GM18502 (cell line): ENCODE results near the gene ATP13A3.

Experiments
- ATAC-seq: cut with Tn5 transposase; IDR thresholded peaks from one replicate; pipeline ENCODE4 v1.9.1; 2021; ENCODE audit warnings: mild to moderate bottlenecking; ENCODE audit not compliant: unreplicated experiment, poor library complexity

ATP13A3 gene

DNA sequence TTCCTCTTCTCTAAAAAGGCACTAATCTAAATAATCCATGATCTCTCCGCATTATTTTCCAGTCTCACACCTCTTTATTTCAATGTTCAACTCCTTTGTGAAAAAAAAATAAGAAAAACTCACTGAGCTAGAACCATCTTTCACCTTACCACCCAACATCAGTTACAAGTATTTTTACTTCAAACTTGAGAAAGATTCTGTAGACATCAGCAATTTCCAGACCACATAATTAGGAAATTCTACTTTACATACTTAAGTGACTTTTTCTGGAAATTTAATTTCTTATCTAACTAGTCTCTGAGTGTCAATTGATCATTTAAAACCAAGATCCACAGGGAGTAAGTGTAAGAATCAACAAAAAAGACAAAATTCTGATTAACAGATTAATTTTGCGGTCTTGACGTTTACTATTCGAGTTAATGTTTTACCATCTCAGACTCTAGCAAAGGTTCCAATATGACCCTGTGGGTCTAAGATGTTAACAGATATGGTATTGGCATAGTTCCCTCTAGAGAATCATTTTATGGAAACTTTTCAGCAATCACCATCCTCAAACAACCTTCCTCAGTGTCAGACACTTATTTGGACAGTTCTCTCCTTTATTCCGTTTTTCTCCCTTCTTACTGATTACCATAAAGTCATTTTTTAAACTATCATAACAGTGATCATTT is 5.1 kb downstream of the ATP13A3 start:
- no peak for ATAC-seq

DNA sequence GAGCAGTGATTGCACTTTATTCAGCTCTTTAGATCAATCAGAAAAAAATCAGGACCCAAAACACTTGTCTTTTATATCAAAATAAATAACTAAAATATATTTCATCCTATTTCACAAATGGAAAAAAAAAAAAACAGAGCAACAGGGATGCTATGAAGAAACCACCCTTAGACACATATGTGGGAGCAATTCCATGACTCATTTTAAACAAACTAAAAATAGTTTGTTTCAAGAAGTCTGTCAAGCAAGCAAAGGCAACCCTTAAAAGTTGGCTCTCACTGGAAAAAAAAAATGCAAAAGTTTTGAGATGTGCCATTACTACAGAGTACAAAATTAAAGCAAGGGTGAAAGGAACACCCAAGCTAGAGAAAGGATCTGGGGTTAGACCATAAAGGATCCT is 5.7 kb downstream of the ATP13A3 start:
- ATAC-seq: no peak

DNA sequence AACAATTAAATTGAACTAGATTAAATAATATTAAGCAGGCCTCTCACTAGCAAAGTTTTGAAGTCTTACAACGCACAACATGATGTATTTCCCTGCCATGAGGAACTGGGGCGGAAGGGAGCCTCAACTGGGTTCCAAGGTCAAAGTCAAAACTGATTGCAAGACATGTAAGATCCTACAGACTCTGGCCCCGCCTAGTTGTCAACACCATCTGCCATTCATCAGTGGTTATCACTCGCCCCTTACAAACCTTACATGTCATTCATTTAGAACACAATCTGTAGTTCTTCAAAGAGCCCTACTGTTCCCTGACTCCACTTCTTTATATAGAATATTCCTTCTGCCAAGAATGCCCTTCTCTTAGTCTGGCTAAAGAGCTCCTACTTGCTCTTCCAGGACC is 10.0 kb downstream of the ATP13A3 start:
- ATAC-seq: no peak

DNA sequence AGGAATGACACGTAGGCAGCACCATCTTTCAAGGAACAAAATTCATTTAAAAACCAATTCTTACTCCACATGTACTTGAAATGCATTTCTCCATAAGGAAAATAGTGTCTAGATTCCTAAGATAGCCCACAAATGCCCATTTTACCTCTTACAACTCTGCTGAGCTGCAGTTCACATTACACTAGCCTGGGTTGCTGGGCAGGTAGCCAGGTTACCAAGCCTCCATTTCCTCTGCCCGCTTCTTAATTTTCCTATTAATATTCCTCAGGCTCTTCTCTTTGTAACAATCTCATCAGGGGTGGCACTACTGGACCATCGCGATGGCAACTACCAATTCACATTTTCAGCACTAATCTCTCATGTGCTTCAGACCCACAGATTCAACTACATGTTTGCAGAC is 10.8 kb downstream of the ATP13A3 start:
- ATAC-seq: no peak

DNA sequence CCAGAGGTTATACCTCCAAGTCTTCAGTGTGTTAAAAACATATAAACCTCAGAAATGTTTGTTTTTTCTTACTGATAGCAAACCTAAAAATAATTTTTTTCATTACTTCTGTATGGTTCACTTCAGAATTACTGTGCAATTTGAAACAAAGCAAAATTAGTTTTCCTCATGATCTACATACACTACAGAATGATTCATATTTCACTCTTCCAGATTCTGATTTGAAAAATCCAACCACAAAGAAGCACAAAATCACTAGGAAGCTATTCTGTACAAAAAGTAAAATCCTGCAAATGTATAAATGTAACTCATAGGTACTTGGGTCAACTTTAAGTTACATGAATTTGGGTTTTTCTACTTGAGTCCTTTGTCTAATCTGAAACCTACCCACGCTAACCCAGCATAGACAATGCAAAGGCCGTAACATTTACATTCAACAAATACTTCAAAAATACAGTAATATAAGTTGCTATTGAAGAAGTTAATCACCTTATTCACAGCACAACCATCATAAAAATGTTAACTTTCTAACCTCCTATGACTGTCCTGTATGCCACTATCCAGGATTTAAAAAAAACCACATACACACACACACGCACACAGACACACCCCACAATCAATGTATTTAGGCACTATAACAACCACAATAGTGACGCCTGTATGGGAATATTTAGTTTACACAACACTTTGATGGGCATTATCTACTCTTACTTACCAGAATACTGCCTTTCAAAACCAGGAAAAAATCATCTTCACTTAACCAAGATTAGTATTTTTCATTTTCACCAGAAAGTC is 11.5 kb downstream of the ATP13A3 start:
- ATAC-seq: no peak

DNA sequence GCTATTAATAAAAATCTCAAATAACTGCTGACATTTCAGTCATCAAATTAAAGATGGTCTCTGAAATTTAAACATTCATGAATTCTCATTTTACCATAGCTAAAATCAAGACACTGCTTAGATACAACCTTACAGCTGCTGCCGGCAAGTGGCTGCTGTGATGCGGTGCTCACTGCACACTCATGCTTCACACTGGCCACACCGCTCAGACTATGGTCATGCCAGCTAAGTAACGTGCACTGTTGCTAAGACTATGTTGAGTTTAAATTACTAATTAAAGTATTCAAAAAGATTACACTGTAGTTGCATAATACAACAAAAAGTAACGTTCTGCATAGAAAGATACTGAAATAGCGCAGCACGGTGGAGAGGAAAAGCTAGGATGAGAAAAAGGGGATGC is 12.1 kb downstream of the ATP13A3 start:
- ATAC-seq: no peak

DNA sequence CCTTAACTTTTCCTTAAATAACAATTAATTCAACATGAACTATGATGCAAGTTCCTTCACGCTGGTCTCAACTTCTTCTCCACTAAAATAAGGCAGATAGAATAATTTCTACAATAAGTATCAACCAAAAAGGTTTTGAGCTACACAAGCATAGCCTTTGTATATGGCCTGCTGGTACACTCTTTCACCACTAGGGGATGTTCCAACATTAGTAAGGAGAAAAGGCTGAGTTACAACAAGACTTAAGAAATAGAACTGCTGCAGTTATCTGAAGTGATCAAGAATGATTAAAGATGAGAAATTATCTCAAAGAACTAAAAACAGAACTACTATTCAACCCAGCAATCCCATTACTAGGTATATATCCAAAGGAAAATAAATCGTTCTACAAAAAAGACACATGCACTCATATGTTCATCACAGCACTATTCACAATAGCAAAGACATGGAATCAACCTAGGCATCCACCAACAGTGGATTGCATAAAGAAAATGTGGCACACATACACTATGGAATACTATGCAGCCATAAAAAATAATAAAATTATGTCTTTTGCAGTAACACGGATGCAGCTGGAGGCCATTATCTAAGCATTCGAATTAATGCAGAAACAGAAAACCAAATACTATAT is 14.4 kb downstream of the ATP13A3 start:
- peak; percentile 82 for ATAC-seq

DNA sequence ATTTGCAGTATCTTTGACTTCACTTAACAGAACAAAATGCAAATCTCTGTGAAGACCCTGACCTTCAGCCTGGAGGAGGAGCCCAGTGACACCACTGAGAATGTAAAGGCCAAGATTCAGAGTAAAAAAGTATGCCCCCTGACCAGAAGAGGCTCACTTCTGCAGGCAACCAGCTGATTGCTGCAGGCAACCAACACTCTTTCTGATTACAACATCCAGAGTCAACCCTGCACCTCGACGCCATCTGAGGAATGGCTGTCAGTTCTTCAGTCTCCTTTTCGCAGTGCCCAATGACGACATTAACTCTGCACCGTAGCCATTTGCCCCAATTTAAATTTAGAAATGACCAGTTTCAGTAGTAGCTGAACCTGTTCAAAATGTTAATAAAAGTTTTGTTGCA is 14.9 kb downstream of the ATP13A3 start:
- peak; percentile 12 for ATAC-seq

DNA sequence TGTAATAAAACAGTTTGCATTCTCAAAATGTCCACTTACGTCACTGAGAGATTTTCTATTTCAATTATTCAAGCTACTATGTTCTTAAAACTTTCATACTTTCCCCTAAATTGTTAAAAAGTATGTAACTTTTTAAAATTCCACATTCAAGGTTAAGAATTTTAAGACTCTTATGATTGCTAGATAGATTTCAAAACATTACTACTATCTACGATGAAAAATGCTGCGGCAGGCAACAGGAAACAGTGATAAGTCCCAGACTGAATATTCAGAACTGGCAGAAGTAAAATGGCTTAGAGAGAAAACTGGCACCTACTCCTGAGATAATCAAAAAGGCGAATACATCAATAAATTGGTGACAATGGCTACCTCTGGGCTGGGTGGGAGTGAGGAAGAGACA is 16.2 kb downstream of the ATP13A3 start:
- ATAC-seq: no peak

DNA sequence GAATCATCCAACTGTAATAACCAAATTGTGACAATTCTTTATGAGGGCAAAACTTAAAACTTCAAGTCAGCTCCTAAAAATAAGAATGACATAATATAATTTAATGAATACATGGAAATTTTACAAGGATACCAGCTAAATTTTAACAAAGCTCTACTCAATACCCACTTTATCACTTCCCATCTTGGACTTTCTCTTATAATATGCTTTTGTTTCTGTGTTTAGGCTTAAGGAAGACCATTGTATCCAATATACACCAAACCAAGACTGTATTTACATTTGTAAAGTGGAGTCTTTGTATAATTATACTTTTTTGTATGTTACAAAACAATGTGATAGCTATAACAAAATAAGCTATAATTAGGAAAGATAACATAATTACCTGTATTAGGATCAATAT is 16.8 kb downstream of the ATP13A3 start:
- ATAC-seq: no peak

DNA sequence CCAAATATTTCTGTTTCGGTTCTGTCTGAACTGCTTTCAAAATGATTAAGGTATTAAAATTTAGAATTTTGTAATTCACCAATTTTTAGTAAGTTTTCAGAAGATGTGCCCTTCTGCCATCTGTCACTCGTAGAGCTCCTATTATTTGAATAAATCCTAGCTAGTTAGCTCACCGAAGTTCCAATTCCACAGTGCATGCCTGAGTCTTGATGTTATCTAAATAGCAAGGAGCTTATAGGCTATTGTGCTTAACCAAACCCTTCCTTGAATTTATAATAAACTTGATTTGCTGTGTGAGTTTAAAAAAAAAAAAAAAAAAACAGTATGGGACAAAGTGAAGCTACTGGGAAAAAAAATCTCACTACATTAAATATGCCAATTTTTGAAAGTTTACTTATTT is 18.7 kb downstream of the ATP13A3 start:
- no peak for ATAC-seq

DNA sequence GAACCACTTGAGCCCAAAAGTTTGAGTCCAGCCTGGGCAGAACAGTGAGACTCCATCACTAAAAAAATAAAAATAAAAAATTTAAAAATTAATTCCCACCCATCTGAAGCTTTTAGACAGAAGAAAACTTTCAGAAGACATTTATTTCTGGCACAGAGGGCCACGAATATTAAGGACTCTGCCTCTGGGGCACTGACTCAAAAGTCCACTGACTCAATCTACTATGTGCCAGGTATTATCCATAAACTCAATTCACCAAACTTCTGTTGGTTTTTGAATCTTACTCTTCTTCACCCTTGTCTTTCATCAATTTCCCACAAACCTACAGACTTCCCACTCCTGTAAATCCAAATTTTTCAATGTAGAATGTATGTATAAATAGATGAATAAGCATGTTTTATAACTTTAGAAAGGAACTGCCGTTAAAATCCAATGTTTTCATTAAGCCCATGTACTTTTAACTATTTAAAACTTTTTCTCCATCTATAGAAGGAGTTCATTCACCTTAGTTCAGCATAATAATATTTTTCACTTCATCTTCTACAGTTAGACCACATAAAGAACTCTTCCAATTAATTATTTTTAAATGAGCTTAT is 19.9 kb downstream of the ATP13A3 start:
- ATAC-seq: no peak

DNA sequence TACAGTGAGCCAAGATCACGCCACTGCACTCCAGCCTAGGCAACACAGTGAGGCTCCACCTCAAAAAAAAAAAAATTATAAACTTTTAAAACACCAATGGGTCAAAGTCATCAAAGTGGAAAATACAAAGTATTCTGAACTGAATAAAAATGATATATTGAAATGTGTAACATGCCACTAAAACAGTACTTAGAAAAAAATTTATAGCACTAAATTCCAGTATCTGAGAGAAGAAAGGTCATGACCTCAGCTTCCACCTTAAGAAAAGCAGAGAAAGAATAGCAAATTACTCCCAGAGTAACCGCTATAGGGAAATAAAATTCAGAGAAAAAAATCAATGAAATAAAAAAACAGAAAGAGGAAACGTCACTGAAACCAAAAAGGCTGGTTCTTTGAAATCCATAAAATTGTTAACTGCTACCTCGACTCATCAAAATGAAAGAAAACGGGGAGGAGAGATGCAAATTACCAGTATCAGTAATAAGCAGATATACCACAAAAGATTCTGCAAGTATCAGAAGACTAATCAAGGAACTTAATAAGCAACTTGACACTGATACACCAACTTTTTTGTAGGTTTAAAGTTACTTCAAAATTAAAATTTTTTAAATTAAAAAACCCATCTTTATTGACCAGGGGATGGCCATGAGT is 20.8 kb downstream of the ATP13A3 start:
- no peak for ATAC-seq

DNA sequence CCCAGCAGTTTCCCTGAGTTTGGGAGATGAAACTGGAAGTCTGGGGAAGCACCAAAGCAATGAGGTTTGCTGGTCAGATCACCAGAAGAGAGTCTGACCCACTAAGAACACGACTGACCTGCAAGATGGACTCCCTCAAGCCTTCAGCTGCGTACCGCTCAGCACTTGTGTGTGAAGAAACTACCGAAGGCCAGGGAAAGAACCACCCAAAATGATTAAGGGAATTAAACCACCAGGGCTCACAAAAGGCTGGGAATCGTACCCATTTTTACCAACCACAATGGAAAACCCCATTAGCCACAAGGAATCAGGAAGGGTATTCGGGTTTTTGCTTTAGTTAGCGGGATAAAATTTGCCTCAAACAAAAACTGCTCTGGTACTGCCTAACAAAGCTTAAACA is 21.6 kb downstream of the ATP13A3 start:
- ATAC-seq: no peak

DNA sequence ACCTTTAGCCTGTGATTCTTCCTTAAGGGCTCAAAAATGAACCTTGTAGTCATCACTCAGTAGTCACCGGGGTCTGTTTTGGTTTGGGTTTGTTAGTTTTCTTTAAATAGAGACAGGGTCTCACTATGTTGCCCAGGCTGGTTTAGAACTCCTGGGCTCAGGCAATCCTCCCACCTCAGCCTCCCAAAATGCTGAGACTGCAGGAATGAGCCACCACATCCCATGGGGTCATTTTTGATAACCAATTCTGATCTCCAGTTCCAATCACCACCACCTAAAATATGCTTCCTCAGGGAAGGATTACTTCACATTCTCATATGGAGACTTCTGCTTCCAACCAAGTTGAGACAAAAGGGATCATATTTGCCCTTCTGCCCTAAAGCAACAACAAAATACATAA is 22.1 kb downstream of the ATP13A3 start:
- no peak for ATAC-seq

DNA sequence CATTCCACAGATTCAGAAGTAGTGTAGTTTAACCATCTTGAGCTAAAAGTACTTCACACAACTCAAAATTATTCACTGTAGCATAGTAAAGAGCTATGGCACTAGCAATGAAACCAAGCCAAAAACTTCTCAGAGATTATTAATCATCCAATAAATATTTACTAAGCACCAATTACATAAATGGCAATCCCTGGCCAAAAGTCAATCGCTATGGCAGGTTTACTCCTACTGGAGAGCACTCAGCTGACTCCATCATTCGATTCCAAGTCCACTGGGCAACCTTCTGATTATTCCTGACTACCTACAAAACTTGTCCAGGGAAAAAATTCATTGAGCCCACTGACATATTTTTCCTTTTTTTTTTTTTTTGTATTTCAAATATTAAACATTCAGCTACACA is 23.9 kb downstream of the ATP13A3 start:
- no peak for ATAC-seq

DNA sequence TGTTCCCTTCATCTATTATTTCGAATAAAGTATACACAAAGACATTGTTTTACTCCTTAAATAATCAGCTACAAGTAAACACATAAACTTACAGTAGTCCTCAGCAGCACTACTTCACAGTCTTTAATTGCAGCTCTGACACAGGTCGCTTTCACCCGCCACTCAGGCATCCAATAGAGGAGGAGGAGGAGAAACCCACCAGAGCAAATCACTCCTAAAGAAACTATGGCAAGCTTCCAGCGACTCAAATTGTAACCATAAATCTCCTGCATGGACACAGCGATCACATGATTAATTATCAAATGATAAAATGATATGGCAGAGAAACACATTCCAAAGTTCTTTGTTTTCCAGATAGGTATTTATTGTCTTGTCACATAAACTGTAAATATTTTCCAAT is 26.2 kb downstream of the ATP13A3 start:
- ATAC-seq: no peak

DNA sequence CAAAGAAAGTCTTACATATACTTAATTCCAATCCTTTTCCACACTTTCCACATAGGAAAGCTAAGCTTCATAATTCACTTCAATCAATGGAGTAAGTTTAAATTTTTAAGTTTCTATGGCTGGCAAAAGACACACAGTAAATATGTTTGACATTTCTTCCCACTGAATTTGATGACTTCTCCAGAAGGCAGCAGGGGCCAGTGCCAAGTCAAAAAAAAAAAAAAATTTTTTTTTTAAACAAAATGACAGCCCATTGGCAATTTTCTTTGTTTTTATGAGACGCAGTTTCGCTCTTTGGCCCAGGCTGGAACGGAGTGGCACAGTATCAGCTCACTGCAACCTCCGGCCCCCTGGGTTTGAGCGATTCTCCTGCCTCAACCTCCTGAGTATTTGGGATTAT is 28.7 kb downstream of the ATP13A3 start:
- ATAC-seq: no peak

DNA sequence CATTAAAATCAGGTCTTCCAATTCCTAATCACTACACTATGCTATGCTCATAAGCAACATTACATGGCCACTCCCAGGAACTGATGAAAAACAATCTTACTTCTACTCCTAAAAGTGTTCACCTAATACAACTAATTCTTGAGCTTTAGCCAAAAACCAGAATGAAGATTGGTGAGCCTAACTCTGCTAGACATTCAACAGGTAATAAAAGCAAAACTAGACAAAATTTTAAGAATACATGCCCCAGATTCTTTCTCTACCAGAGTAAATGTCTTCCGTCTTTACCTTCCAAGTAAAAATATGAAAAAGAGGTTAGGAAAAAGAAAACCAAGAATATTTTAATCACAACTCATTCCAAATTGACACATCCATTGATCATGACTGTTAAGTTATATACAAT is 31.3 kb downstream of the ATP13A3 start:
- ATAC-seq: no peak

DNA sequence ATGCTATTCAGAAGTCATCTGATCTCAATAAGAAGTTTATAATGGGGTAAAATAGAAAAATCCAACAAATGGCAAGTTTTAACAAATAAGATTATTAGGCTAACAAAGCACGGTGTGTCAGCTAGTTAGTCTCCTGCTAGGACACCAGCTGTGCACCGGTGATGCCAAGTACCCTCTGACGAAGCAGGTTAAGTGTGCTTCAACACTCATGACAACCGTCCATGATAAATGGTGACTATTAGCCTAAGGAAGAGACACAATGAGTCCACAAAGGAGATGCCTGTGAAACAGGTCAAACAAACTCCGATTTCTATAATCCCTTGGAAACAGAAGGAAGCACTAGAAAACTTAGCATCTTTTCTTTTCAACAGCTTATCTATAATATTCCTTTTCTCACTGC is 36.5 kb downstream of the ATP13A3 start:
- ATAC-seq: no peak

DNA sequence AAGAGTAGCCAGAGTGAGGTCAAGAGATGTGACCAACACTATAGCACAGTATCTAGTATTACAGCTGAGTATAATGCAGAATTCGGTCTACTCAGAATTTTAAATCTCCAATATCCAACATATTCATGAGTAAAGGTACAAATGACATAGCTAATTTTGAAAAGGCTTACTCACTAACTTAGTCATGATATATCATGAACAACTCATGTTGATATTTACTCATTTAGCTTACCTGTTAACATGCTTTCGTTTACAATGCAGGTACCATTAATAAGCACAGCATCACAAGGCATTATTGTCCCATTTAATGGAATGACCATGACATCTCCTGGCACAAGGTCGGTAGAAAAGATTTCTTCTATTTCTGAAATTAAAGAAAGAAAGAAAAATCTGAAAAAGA is 36.9 kb downstream of the ATP13A3 start:
- no peak for ATAC-seq
